Activated CD4-positive, alpha-beta T cell treated with anti-CD3 and anti-CD28 coated beads for 4 hours (primary cell): ENCODE results near the gene HNRNPDL.
"Not testable (repeated sequence)": the region's sequence is repeated elsewhere in the genome, so short reads cannot be mapped to it uniquely, and the experiment has no call there.

Source experiments
- DNase-seq, 2 donors: peaks; one replicate each; pipeline ENCODE4 v3.0.0-alpha.2; 2020

The HNRNPDL gene

GRCh38 chr4:82430193-82430963 is at the start of gene HNRNPDL, which contains the start of gene ENOPH1:
TSS of gene HNRNPDL (minus strand) at chr4:82430462. CDS start at chr4:82429690, 772 bp downstream.
TSS of gene ENOPH1 (plus strand) at chr4:82430590. CDS start at chr4:82430830, 240 bp downstream.
- DNase-seq: peak; percentile 99

GRCh38 chr4:82479562-82479961 is 49.3 kb upstream of the HNRNPDL start:
- no peak for DNase-seq

- not testable (repeated sequence) for DNase-seq
These were observed 47.2 kb upstream of the HNRNPDL start for GRCh38 chr4:82477469-82477868.

- not testable (repeated sequence) for DNase-seq
These were observed 45.7 kb upstream of the HNRNPDL start for GRCh38 chr4:82475931-82476330.

- DNase-seq: no peak
These were observed 43.4 kb upstream of the HNRNPDL start for GRCh38 chr4:82473621-82474164.

GRCh38 chr4:82473080-82473479 is 42.8 kb upstream of the HNRNPDL start:
- DNase-seq: not testable (repeated sequence)

- no peak for DNase-seq
These were observed 39.6 kb upstream of the HNRNPDL start for GRCh38 chr4:82469791-82470345.

GRCh38 chr4:82467471-82467870 is 37.2 kb upstream of the HNRNPDL start:
- no peak for DNase-seq

GRCh38 chr4:82463221-82463620 is 33.0 kb upstream of the HNRNPDL start:
- DNase-seq: no peak

- peak; percentile 75 to 88 for DNase-seq
These were observed 32.2 kb upstream of the HNRNPDL start for GRCh38 chr4:82462415-82462831.

GRCh38 chr4:82461710-82462109 is 31.4 kb upstream of the HNRNPDL start:
- no peak for DNase-seq

GRCh38 chr4:82458729-82459128 is 28.5 kb upstream of the HNRNPDL start:
- DNase-seq: no peak

GRCh38 chr4:82457266-82457665 is 27.0 kb upstream of the HNRNPDL start:
- no peak for DNase-seq

GRCh38 chr4:82452026-82452425 is 21.8 kb upstream of the HNRNPDL start:
- no peak for DNase-seq

GRCh38 chr4:82450966-82451755 is 20.9 kb upstream of the HNRNPDL start:
- DNase-seq: no peak

GRCh38 chr4:82447886-82448285 is 17.6 kb upstream of the HNRNPDL start:
- DNase-seq: no peak

- DNase-seq: no peak
These were observed 8.8 kb upstream of the HNRNPDL start for GRCh38 chr4:82439088-82439487.

- no peak for DNase-seq
These were observed 7.2 kb upstream of the HNRNPDL start for GRCh38 chr4:82437285-82438005.

- DNase-seq: no peak
These were observed 6.5 kb upstream of the HNRNPDL start for GRCh38 chr4:82436780-82437179.

- no peak for DNase-seq
These were observed 5.9 kb upstream of the HNRNPDL start for GRCh38 chr4:82436130-82436529.

- DNase-seq: no peak
These were observed 4.7 kb upstream of the HNRNPDL start for GRCh38 chr4:82434949-82435348.

- no peak for DNase-seq
These were observed 3.5 kb upstream of the HNRNPDL start for GRCh38 chr4:82433791-82434190.

GRCh38 chr4:82432596-82432995 is 2.3 kb upstream of the HNRNPDL start:
- DNase-seq: no peak
